Fibroblast of skin of right biceps (primary cell): ENCODE results near the gene CYP3A7.
"Not testable (repeated sequence)": the region's sequence is repeated elsewhere in the genome, so short reads cannot be mapped to it uniquely, and the experiment has no call there.

Experiments
- DNase-seq: peaks from one replicate; pipeline ENCODE4 v3.0.0-alpha.2; 2013

CYP3A7 gene

DNA sequence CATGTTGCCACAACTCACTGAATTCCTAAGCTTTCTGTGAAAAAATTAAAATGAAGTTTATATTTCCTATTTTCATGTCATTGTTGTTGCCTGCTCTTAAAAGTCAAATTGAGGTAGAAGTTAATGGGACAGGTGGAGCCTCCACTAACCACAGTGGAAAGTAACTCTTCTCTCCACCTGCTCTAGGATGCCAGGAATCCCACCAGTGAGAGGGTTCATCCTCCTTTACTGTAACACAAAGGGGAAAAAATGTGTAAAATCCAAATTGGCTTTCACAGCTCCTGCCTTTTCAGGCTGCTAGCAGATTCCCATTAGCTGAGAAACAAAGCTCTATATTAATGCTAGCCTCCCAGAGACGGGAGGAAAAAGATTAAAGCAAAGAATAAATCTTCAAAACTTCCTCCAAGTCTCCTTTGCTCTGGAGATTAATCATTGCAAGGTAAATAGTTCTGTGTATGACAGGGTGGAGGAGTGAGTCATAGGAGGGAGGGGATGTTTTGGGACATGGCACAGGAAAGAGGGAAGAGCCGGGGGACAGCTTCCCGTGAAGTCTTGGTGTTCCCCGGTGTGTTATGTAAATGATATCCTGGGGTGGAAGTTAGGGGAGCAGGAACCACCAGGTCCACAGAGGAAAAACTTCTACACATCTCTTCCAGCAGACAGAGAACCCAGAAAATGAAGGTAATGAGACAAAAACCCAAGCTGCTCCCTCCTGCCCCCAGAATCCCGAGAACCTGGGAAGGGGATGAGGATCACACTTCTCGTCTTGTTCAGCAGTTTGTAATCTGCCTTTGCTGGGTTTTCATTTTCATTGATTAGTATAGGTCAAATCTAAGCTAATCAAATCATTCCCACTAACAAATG, 35.9 kb downstream of the CYP3A7 start:
- not testable (repeated sequence) for DNase-seq

DNA sequence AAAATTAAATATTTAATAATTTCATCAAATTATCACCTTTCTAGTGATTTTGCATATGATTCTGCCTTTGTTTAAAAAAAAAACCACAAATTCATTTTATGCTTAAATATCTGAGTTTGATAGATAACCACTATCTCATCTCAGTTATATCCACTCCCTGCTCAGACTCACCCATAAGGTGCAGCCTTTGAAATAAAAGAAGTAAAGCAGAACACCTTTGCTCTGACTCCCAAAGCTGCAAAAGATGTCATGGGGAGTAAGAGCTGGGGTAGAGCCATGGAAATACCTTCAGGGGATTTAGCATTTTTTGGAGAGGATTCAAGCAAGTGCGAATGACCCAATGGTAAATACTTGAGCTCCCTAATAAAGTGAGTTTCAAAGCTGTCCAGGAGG, 40.1 kb downstream of the CYP3A7 start:
- no peak for DNase-seq

DNA sequence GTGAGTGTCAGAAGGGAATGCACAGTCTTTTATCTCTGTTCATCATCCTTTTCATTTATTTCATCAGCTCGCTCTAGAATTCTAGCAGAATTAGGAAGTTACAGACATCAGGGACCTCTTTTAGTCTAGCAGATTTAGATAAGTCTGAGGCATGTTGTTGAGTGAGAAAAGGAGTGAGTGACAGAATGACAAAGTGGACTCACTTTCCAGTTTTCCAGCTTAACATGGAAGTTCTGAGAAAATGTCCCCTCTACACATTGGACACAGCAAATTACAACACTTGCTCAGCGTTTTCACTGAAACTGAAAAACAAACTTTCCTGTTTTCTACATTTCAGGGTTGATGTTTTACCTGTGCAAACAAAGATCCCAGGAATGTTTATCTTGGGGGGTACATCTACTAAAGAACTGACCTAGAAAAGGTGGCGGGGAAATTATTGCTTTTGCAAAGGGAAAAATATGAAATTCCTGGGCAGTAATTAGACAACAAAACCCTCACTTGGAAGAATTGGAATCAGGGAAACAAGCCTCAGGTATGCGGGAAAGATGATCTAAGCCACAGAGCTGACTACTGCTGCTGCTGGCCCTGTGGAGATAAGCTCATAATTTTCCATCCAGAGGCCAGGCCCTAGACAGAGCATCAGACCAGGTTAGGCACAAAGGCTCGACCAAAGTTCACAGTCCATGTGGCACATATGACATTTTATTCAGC, 40.6 kb downstream of the CYP3A7 start:
- no peak for DNase-seq

DNA sequence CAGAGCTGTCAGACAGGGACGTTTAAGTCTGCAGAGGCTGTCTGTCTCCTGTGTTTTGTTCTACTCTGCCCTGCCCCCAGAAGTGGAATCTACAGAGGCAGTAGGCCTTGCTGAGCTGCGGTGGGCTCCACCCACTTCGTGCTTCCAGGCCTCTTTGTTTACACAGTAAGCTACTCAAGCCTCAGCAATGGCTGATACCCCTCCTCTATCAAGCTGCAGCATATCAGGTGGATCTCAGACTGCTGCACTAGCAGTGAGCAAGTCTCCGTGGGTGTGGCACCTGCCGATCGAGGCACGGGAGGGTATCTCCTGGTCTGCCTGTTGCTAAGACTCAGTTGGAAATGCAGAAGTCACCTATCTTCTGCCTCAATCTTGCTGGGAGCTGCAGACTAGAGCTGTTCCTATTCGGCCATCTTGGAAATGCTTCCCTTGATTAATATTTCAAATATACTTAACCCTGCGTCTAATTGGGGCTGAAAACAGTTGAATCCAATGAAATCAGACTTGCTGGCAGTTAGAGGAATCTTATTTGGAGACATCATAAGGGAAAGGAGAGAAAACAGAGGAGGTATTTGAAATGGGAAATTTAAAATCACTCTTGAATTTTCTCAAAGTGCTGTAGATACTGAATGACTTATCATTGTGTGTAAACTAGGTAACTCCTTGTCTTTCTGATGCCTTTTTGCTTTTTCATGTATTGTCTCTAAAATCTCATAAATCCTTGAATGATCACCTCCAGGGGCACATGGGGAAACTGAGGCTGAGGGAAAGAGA, 41.4 kb downstream of the CYP3A7 start:
- no peak for DNase-seq

DNA sequence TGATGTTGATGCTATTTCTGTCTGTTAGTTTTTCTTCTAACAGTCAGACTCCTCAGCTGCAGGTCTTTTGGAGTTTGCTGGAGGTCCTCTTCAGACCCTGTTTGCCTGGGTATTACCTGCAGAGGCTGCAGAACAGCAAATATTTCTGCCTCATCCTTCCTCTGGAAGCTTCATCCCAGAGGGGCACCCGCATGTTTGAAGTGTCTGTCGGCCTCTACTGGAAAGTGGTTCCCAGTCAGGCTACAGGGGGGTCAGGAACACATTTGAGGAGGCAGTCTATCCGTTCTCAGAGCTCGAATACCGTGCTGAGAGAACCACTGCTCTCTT, 41.9 kb downstream of the CYP3A7 start:
- DNase-seq: no peak

DNA sequence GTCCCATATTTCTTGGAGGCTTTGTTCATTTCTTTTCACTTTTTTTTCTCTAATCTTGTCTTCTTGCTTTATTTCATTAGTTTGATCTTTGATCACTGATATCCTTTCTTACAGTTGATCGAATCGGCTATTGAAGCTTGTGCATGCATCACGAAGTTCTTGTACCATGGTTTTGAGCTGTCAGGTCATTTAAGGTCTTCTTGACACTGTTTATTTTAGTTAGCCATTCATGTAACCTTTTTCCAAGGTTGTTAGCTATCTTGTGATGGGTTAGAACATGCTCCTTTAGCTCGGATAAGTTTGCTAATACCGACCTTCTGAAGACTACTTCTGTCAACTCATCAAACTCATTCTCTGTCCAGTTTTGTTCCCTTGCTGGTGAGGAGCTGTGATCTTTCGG, 42.4 kb downstream of the CYP3A7 start:
- DNase-seq: not testable (repeated sequence)

DNA sequence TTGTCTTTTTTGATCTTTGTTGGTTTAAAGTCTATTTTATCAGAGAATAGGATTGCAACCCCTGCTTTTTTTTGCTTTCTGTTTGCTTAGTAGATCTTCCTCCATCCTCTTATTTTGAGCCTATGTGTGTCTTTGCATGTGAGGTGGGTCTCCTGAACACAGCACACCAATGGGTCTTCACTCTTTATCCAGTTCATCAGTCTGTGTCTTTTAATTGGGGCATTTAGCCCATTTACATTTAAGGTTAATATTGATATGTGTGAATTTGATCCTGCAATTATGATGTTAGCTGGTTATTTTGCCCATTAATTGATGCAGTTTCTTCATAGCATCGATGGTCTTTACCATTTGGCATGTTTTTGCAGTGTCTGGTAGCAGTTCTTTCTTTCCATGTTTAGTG, 43.3 kb downstream of the CYP3A7 start:
- DNase-seq: not testable (repeated sequence)

DNA sequence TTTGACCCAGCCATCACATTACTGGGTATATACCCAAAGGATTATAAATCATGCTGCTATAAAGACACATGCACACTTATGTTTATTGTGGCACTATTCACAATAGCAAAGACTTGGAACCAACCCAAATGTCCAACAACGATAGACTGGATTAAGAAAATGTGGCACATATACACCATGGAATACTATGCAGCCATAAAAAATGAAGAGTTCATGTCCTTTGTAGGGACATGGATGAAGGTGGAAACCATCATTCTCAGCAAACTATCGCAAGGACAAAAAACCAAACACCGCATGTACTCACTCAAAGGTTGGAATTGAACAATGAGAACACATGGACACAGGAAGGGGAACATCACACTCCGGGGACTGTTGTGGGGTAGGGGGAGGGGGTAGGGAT, 44.1 kb downstream of the CYP3A7 start:
- not testable (repeated sequence) for DNase-seq

DNA sequence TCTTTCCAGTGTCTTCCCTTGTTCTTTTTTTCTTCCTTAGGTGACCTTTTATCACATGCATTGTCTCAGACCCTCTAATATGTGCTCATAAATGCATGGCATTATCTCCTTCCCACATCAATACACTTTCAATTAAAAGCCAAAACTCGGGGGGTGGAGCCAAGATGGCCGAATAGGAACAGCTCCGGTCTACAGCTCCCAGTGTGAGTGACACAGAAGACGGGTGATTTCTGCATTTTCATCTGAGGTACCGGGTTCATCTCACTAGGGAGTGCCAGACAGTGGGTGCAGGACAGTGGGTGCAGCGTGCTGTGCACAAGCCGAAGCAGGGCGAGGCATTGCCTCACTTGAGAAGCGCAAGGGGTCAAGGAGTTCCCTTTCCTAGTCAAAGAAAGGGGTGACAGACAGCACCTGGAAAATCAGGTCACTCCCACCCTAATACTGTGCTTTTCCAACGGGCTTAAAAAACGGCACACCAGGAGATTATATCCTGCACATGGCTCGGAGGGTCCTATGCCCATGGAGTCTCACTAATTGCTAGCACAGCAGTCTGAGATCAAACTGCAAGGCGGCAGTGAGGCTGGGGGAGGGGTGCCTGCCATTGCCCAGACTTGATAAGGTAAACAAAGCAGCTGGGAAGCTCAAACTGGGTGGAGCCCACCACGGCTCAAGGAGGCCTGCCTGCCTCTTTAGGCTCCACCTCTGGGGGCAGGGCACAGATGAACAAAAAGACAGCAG, 49.0 kb downstream of the CYP3A7 start:
- DNase-seq: not testable (repeated sequence)

DNA sequence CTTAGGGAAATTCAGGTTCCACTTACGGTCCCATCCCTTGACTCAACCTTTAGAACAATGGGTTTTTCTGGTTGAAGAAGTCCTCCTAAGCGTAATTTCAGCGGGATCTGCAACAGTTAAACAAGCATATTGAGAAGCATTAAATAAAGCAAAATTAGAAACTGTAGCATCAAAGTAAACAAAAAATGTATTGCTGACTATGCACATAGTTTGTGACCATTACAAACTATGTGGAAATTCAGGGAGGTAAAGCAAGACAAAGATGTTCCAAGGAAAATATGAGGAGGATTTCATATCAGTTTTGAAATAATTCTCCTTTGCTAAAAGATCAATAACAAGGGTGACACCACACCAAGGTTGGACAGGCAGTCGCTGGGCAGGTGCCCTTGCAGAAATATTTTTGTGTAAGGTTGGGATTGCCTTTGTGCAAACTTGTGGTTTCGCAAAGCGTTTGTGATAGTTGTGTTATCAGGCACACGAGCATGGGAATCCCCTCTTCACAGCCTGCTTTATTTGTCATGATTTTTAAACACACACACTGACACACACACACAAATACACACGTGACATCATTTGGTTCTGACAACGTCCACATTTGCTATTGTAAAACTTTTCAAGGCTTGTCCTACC, 49.8 kb downstream of the CYP3A7 start:
- no peak for DNase-seq

DNA sequence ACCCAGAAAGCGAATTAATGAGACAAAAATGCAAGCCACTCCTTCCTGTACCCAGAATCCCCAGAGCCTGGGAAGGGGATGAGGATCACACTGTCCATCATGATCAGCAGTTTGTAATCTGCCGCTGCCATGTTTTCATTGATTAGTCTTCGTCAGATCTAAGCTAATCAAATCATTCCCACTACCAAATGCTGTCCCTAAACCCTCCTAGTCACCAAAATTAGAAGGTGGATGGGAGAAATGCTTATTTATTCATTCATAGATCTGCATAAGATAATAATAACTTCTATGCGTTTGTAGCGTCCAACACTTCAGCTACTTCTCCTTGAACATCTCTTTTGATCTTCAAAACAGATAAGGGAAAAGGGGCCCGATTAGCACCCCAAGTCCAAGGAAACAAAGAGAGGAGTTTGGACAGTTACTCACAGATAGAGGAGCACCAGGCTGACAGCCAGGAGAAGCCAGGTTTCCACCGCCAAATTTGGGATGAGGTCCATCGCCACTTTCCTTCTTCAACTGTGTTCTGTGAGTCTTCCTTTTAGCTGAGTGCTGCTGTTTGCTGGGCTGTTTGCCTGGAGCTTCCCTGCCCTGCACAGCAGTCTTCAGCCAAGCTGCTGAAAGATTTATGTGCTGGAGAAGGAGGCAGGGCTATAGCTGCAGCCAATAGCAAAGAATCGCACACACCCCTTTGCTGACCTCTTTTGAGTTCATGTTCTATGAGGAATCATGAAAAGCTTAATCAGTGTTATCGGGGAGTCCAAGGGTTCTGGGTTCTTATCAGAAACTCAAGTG, 55.4 kb downstream of the CYP3A7 start, which contains the start of gene CYP3A5:
CYP3A5 (minus strand) TSS at position 597 of the 792 bp plus-strand sequence; CDS start at position 497, 100 bp downstream.
- peak; percentile 3 for DNase-seq

DNA sequence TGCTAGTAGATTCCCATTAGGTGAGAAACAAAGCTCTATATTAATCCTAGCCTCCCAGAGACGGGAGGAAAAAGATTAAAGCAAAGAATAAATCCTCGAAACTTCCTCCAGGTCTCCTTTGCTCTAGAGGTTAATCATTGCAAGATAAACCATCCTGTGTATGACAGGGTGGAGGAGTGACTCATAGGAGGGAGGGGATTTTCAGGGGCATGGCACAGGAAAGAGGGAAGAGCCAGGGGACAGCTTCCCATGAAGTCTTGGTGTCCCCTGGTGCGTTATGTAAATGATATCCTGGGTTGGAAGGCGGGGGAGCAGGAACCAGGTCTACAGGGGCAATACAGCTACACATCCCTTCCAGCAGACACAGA, 56.0 kb downstream of the CYP3A7 start:
- peak; percentile 7 for DNase-seq

DNA sequence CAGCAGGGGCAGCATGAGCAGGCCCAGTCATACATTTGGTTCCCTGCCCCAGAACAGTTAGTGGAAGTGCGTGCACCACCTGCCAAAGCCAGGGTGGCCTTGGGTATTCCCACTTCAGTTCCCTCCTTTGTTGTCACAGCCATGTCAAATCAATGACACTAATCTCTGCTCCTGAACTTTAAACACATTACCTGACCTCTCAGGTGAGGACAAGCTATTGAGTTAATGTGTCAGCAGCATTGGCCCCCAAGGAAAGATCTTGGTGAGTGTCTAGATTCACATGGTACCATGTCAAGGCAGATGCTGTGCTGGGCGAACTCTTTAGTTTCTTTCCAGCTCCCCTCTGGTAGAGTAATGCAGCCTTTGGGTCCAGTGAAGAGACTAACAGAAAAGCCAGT, 57.3 kb downstream of the CYP3A7 start:
- DNase-seq: no peak

DNA sequence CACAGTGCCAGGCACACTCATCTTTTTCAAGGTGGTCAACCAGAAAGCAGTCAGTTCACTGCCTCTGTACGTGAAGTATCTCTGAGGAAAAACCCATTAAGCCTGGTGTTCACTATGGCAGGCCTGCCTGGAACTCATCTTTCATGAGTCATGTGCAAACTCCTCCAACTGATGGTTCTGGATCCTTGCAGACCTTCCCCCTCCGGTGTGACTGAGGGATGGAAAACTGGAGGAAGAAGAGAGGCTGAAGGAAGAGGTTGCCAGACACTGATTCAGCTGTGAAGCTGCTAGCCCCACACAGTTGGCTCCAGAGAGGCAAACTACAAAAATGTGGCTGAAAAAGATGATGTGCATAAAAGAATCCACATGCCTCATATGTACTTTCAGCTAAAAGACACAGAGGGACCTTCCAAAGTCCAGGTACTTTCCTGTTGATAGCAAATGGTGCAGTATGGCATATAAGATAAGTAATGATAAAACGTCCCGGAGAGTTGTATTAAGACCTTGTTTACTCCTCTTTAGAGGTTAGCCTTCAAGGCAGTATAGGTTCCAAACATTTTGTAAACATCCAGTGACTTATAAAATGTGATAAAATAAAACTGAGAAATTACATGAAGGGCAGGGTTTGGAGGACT, 57.9 kb downstream of the CYP3A7 start:
- DNase-seq: peak; percentile 12

DNA sequence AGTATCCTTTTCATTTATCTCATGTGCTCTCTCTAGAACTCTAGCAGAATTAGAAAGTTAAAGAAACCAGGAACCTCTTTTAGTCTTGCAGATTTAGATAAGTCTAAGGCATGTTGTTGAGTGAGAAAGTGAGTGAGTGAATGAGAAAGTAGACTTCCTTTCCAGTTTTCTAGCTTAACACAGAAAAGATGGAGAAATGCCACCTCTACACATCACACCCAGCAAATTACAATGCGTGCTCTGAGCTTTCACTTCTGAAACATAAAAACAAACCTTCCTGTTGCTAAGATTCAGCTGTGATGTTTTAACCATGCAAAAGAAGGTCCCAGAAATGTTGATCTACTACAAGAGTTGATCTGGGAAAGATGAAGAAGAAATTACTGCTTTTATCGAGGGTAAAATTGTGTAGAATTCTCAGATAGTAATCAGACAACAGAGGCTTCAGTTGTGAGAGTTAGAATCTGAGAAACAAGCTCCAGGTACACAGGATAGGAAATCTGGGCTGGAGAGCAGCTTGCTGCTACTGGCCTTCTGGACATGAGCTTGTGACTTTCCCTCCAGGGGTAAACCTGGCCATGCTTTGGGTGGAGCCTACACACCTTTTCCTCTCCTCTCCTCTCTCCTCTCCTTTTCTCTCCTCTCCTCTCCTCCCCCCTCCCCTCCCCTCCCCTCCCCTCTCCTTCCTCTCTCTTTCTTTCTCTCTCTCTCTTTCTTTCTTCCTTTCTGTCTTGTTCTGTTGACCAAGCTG, 59.8 kb downstream of the CYP3A7 start:
- DNase-seq: no peak

DNA sequence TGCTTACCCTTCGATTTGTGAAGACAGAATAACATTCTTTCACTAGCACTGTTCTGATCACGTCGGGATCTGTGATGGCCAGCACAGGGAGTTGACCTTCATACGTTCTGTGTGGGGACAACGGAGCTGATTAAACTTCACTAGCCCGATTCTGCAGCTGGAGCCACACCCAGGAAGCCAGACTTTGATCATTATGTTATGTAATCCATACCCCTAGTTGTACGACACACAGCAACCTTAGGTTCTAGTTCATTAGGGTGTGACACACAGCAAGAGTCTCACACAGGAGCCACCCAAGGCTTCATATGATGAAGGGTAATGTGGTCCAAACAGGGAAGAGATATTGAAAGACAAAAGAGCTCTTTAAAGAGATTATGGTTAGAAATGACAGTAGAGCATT, 62.4 kb downstream of the CYP3A7 start:
- no peak for DNase-seq

DNA sequence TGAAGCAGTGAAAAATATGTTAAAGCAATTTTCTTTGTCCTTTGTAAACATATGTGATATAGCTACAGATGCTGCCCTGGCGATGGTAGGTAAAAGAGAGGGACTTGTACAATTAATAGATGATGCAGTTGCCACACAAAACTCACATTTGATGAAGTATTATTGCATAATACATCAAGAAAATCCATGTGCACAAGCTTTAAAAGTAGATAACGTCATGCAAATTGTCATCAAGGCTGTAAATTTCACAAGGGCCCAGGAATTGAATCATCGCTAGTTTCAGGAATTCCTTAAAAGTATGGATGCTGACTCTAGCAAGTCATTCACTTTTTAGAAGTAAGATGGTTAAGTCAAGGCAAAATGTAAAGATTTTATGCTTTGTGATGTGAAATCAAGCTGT, 65.2 kb downstream of the CYP3A7 start:
- DNase-seq: peak; percentile 5

DNA sequence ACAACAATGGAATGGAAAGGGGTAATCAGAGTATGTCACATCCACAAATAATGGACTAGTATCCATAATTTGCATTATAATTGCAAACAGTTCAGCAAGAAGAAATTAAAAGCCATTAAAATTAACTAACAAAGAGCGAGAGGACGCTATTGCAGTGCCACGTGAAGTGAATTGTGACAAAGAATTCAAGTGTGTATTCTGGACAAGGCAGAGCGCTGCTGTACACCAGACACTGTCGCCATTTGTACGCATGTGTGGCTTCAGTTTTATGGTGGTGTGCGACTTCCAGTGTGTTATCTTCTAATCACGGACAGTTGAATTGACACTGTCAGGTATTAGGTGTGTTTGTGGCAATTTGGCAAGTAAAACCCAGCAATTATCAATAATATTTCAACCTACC, 66.5 kb downstream of the CYP3A7 start:
- DNase-seq: no peak

DNA sequence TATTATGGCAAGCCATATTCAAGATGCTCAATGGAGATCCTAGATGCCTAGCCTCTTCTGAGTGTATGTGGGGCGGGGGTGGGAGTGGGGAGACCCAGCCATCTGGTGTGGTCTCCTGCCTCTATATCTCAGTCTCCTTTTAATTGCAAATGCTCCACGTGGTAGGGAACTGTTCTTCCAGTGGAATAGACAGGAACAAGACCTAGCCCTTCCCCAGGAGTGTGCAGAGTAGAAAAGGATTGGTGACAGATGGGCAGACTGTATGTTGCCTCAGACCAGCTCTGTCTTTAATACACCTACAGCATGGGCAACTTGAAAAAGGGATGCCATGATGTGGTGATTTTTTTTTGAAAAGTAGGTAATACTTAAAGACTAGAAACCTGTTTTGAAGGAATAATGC, 67.8 kb downstream of the CYP3A7 start:
- no peak for DNase-seq

DNA sequence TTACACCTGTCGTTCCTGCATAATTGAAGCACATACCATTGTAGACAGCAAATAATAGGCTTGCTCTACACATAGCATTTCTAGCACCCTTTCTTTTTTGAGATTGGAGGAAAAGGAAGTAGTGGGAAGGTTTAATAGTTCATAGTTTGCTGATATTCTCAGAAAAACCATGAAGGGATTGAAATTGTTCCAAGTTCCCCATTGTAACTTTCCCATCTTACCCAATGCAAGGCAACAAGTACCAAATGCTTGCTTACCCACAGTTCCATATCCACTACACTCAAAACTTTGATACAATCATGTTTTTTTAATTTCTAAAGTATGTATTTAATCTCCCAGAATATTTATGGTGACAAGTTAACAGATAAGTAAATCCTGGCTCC, 69.0 kb downstream of the CYP3A7 start:
- DNase-seq: no peak
